ENCODE results near the gene KYNU. TPM values are rescaled to one million over a fixed set of nuclear protein-coding genes. Genes with fewer than 3 reads are reported as not detected.
A peak's percentile ranks its signal among the peaks of the same experiment; 100 is the strongest.

The KYNU gene
- total and polyA plus RNA-seq, 2 donors (not counting 1 experiment from before 2014, with no cell fraction given): 0.26 to 4.6 TPM

DNA sequence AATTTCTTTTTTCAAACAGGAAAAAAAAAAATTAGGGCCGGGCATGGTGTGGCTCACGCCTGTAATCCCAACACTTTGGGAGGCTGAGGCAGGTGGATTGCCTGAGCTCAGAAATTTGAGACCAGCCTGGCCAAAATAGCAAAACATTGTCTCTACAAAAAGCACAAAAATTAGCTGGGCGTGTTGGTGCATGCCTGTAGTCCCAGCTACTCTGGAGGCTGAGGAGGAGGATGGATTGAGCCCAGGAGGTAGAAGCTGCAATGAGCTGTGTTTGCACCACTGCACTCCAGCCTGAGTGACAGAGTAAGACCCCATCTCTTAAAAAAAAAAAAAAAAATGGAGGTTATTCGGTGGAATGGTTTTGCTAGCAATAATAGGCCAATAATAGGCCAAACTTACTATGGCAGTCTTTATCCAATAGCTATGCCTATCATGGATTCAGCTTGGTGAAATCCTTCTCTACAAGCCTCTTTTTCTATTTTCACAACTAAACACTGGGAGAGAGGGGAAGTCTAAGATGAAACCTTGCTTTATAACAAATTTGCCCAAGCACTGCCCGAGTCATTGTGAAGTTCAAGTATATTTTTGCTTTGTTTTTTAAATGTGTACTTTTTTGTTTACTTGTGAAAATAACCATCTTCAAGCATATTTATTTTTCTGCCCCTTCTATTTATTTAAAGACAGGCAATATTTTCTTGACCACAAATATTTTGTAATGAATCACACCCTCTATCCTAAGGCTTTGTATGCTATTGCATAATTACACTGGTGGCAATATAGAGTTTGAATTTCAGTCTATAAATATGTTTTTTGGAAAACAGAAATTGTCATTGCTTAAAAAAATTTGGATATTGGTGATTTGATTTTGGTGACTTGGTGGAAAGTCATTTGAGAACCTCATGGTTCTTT lies 20.0 kb upstream of the KYNU start:
- Histone ChIP-seq H4K20me1 (ENCODE audit: control insufficient read depth, extremely low read depth, insufficient read depth, low read length) (no peaks in the 10 kb centered on the region), H3K4me1 (ENCODE audit: control insufficient read depth, extremely low read depth, insufficient read depth, low read length) (no peaks in the 10 kb centered on the region), H3K36me3 (ENCODE audit: control insufficient read depth, insufficient read depth, low read length) (no peaks in the 10 kb centered on the region), H3K9me3 (ENCODE audit: control insufficient read depth, insufficient read depth, low read depth, low read length) (no peaks in the 10 kb centered on the region), H3K79me2 (ENCODE audit: control insufficient read depth, insufficient read depth, low read length) (no peaks in the 10 kb centered on the region), H3K27me3 (ENCODE audit: control insufficient read depth, insufficient read depth, low read length) (no peaks in the 10 kb centered on the region), H3K9ac (ENCODE audit: insufficient read depth, low read length) (no peak overlapping the region), H3K4me2 (ENCODE audit: extremely low read depth, insufficient read depth, low read length) (no peak overlapping the region), H3K4me3 (replicated peaks in 1 of 4; ENCODE audit: control extremely low read depth in 1 of 4, insufficient read depth in 1 of 4, low read depth in 3 of 4, low read length in 4 of 4) (no peak overlapping the region), H2AFZ (ENCODE audit: low read length) (no peak overlapping the region), H3K27ac (ENCODE audit: insufficient read depth, low read length) (no peak overlapping the region)
- DNase-seq (ENCODE audit: low read depth in 2 of 2): peak; percentile 30 to 55
- TF ChIP-seq, protein P1, sequence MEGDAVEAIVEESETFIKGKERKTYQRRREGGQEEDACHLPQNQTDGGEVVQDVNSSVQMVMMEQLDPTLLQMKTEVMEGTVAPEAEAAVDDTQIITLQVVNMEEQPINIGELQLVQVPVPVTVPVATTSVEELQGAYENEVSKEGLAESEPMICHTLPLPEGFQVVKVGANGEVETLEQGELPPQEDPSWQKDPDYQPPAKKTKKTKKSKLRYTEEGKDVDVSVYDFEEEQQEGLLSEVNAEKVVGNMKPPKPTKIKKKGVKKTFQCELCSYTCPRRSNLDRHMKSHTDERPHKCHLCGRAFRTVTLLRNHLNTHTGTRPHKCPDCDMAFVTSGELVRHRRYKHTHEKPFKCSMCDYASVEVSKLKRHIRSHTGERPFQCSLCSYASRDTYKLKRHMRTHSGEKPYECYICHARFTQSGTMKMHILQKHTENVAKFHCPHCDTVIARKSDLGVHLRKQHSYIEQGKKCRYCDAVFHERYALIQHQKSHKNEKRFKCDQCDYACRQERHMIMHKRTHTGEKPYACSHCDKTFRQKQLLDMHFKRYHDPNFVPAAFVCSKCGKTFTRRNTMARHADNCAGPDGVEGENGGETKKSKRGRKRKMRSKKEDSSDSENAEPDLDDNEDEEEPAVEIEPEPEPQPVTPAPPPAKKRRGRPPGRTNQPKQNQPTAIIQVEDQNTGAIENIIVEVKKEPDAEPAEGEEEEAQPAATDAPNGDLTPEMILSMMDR (conservative IDR thresholded peaks at IDR 0.05 in 1 of 2, IDR thresholded peaks at IDR 0.05 in 1 of 2; ENCODE audit: low read depth in 1 of 2, low read length in 2 of 2): no peak
- no peak for TF ChIP-seq EZH2 (IDR thresholded peaks at IDR 0.05; ENCODE audit: low read length, missing control alignments)

DNA sequence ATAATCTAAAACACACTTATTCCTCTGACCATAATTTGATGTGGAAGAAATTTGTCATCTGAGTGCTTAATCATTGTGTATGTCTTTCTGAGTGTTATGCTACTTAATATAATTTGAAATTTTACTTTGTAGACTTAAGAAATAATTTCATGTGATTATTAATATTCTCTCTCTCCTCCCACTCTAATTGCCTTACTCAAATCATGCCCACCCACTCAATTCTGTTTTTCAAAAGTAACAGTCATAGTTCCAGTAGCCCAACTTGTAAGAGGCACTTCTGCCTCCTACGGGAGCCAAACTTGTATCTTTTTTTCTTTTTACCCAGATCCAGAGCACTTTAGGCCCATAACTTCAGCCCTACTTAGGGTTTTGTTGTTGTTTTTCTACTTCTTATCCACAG lies 18.5 kb upstream of the KYNU start:
- no peak for TF ChIP-seq EZH2 (IDR thresholded peaks at IDR 0.05; ENCODE audit: low read length, missing control alignments)
- TF ChIP-seq, protein P1 (conservative IDR thresholded peaks at IDR 0.05 in 1 of 2, IDR thresholded peaks at IDR 0.05 in 1 of 2; ENCODE audit: low read depth in 1 of 2, low read length in 2 of 2): no peak
- no peaks in the 10 kb centered on the region for H3K36me3 ChIP-seq (ENCODE audit: control insufficient read depth, insufficient read depth, low read length)
- no peaks in the 10 kb centered on the region for H3K9me3 ChIP-seq (ENCODE audit: control insufficient read depth, insufficient read depth, low read depth, low read length)
- no peak overlapping the region for H3K9ac ChIP-seq (ENCODE audit: insufficient read depth, low read length)
- H4K20me1 ChIP-seq (ENCODE audit: control insufficient read depth, extremely low read depth, insufficient read depth, low read length): no peaks in the 10 kb centered on the region
- no peak overlapping the region for H3K4me2 ChIP-seq (ENCODE audit: extremely low read depth, insufficient read depth, low read length)
- no peak overlapping the region for H3K27ac ChIP-seq (ENCODE audit: insufficient read depth, low read length)
- no peak overlapping the region for H3K4me3 ChIP-seq (replicated peaks in 1 of 4; ENCODE audit: control extremely low read depth in 1 of 4, insufficient read depth in 1 of 4, low read depth in 3 of 4, low read length in 4 of 4)
- no peaks in the 10 kb centered on the region for H3K4me1 ChIP-seq (ENCODE audit: control insufficient read depth, extremely low read depth, insufficient read depth, low read length)
- H3K79me2 ChIP-seq (ENCODE audit: control insufficient read depth, insufficient read depth, low read length): no peaks in the 10 kb centered on the region
- H3K27me3 ChIP-seq (ENCODE audit: control insufficient read depth, insufficient read depth, low read length): no peaks in the 10 kb centered on the region
- H2AFZ ChIP-seq (ENCODE audit: low read length): no peak overlapping the region
- DNase-seq (ENCODE audit: low read depth in 2 of 2): no peak

DNA sequence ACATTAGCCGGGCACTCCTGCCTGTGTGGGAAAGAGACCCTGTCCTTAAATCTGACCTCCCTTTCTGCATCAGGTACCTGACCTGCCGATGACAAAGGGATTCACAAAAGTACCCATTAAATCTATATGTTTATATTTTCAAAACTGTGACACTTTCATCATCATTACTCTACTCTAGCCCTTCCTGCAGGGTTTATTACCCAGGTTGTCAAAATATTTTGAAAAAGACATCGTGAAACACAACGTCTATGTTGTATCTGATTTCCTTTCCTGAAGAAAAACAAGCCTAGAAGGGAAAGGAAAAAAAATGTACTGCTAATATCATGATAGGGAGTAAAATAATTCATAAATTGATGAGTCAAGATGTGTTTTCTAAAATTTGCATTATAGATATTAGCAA lies 15.2 kb upstream of the KYNU start:
- no peak for TF ChIP-seq EZH2 (IDR thresholded peaks at IDR 0.05; ENCODE audit: low read length, missing control alignments)
- TF ChIP-seq, protein P1 (conservative IDR thresholded peaks at IDR 0.05 in 1 of 2, IDR thresholded peaks at IDR 0.05 in 1 of 2; ENCODE audit: low read depth in 1 of 2, low read length in 2 of 2): no peak
- H3K4me1 ChIP-seq (ENCODE audit: control insufficient read depth, extremely low read depth, insufficient read depth, low read length): no peaks in the 10 kb centered on the region
- no peak overlapping the region for H3K27ac ChIP-seq (ENCODE audit: insufficient read depth, low read length)
- no peaks in the 10 kb centered on the region for H3K79me2 ChIP-seq (ENCODE audit: control insufficient read depth, insufficient read depth, low read length)
- H3K36me3 ChIP-seq (ENCODE audit: control insufficient read depth, insufficient read depth, low read length): no peaks in the 10 kb centered on the region
- no peak overlapping the region for H3K4me2 ChIP-seq (ENCODE audit: extremely low read depth, insufficient read depth, low read length)
- no peaks in the 10 kb centered on the region for H4K20me1 ChIP-seq (ENCODE audit: control insufficient read depth, extremely low read depth, insufficient read depth, low read length)
- H3K9ac ChIP-seq (ENCODE audit: insufficient read depth, low read length): no peak overlapping the region
- H3K27me3 ChIP-seq (ENCODE audit: control insufficient read depth, insufficient read depth, low read length): no peaks in the 10 kb centered on the region
- H2AFZ ChIP-seq (ENCODE audit: low read length): no peak overlapping the region
- no peaks in the 10 kb centered on the region for H3K9me3 ChIP-seq (ENCODE audit: control insufficient read depth, insufficient read depth, low read depth, low read length)
- no peak for DNase-seq (ENCODE audit: low read depth in 2 of 2)
- H3K4me3 ChIP-seq (replicated peaks in 1 of 4; ENCODE audit: control extremely low read depth in 1 of 4, insufficient read depth in 1 of 4, low read depth in 3 of 4, low read length in 4 of 4): no peak overlapping the region

Measured in fibroblast of lung (primary cell).